Astrocyte (in vitro differentiated cells and primary cell): ENCODE data around the gene DYRK1A. TPM values are rescaled to one million over a fixed set of nuclear protein-coding genes. Genes with fewer than 3 reads are reported as not detected.
A peak's percentile ranks its signal among the peaks of the same experiment; 100 is the strongest.

Experiments
- DNase-seq: peaks from one replicate; pipeline ENCODE4 v3.0.0-alpha.2; 2010; ENCODE audit warnings: low read depth
- FAIRE-seq: peaks from 2 replicates; lab custom pipeline; 2011; peaks lifted over from hg19 to GRCh38; lab: Jason Lieb, UNC
- H2AFZ ChIP-seq: 2 replicates; pipeline ENCODE4 v1.6.0; 2012; ENCODE audit warnings: low read depth, low read length, inconsistent platforms
- H3K27ac ChIP-seq: 2 replicates; pipeline ENCODE4 v1.5.1; 2011; ENCODE audit warnings: low read depth, low read length, inconsistent platforms
- H3K27me3 ChIP-seq: 2 replicates; pipeline ENCODE4 v1.6.0; 2011; ENCODE audit warnings: low read length, inconsistent platforms; ENCODE audit not compliant: insufficient read depth
- H3K36me3 ChIP-seq: 2 replicates; pipeline ENCODE4 v1.5.1; 2011; ENCODE audit warnings: low read length, inconsistent platforms; ENCODE audit not compliant: insufficient read depth
- H3K4me1 ChIP-seq: 2 replicates; pipeline ENCODE4 v1.5.1; 2011; ENCODE audit warnings: low read length, inconsistent platforms; ENCODE audit not compliant: insufficient read depth
- H3K4me2 ChIP-seq: 2 replicates; pipeline ENCODE4 v1.6.0; 2012; ENCODE audit warnings: low read length, inconsistent platforms
- H3K4me3 ChIP-seq: 2 replicates; pipeline ENCODE4 v1.5.1; 2011; ENCODE audit warnings: low read depth, mild to moderate bottlenecking, low read length, inconsistent platforms; ENCODE audit not compliant: insufficient read depth
- H3K79me2 ChIP-seq: 2 replicates; pipeline ENCODE4 v1.6.0; 2012; ENCODE audit warnings: mild to moderate bottlenecking, low read length, inconsistent platforms; ENCODE audit not compliant: insufficient read depth
- H3K9ac ChIP-seq: 2 replicates; pipeline ENCODE4 v1.6.0; 2012; ENCODE audit warnings: mild to moderate bottlenecking, low read length, inconsistent platforms
- H3K9me3 ChIP-seq: 2 replicates; pipeline ENCODE4 v1.5.1; 2012; ENCODE audit warnings: low read depth, mild to moderate bottlenecking, low read length, inconsistent platforms; ENCODE audit not compliant: insufficient read depth
- H4K20me1 ChIP-seq: 2 replicates; pipeline ENCODE4 v1.6.0; 2012; ENCODE audit warnings: low read length, inconsistent platforms; ENCODE audit not compliant: insufficient read depth
- H3K27ac Mint-ChIP-seq: one replicate; pipeline ENCODE4 v1.8.0; 2021; ENCODE audit warnings: mild to moderate bottlenecking, mixed read lengths; ENCODE audit not compliant: unreplicated experiment
- H3K27me3 Mint-ChIP-seq: one replicate; pipeline ENCODE4 v1.8.0; 2021; ENCODE audit warnings: low read depth, mixed read lengths; ENCODE audit not compliant: unreplicated experiment
- H3K36me3 Mint-ChIP-seq: one replicate; pipeline ENCODE4 v1.8.0; 2021; ENCODE audit warnings: low read depth, mixed read lengths; ENCODE audit not compliant: unreplicated experiment
- H3K4me1 Mint-ChIP-seq: one replicate; pipeline ENCODE4 v1.8.0; 2021; ENCODE audit warnings: low read depth, mixed read lengths; ENCODE audit not compliant: unreplicated experiment
- H3K4me3 Mint-ChIP-seq: one replicate; pipeline ENCODE4 v1.8.0; 2021; ENCODE audit warnings: mild to moderate bottlenecking, moderate library complexity, mixed read lengths; ENCODE audit not compliant: unreplicated experiment
- H3K9me3 Mint-ChIP-seq: one replicate; pipeline ENCODE4 v1.8.0; 2021; ENCODE audit warnings: mild to moderate bottlenecking, mixed read lengths; ENCODE audit not compliant: unreplicated experiment
- EZH2 ChIP-seq: IDR thresholded peaks from 2 replicates; pipeline ENCODE4 v1.6.1; 2012; ENCODE audit warnings: mild to moderate bottlenecking, low read length, inconsistent platforms; ENCODE audit not compliant: insufficient read depth
- total RNA-seq: library from RNA; stranded (reverse); gene quantifications from 2 replicates; pipeline ENCODE4 v1.2.1, GENCODE V29; 2021
- TF ChIP-seq, protein P1 (sequence below): IDR thresholded peaks from 2 replicates; pipeline ENCODE4 v1.5.1; 2011; ENCODE audit warnings: low read depth, mild to moderate bottlenecking, inconsistent platforms, low read length, moderate library complexity; ENCODE audit not compliant: insufficient read depth

Gene DYRK1A
- total RNA-seq, 1 donor from 2014 or later, result 44.6 TPM

DNA sequence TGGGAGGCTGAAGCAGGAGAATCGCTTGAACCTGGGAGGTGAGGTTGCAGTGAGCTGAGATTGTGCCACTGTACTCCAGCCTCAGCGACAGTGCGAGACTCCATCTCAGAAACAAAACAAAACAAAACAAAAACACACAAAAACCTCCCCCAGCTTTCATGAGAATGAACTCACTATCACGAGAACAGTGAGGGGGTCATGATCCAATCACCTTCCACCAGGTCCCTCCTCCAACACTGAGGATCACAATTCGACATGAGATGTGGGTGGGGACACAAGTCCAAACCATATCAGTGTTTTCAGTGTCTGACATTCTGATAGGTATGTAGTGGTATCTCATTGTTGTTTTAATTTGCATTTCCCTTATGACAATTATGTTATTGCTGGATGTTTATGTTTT lies 31.5 kb upstream of the DYRK1A start:
- H3K4me1 ChIP-seq, result peaks cover 13% of the 10 kb centered on the region
- no peak overlapping the region for H3K4me2 ChIP-seq
- no peak overlapping the region for H3K4me3 Mint-ChIP-seq
- TF ChIP-seq, protein P1, sequence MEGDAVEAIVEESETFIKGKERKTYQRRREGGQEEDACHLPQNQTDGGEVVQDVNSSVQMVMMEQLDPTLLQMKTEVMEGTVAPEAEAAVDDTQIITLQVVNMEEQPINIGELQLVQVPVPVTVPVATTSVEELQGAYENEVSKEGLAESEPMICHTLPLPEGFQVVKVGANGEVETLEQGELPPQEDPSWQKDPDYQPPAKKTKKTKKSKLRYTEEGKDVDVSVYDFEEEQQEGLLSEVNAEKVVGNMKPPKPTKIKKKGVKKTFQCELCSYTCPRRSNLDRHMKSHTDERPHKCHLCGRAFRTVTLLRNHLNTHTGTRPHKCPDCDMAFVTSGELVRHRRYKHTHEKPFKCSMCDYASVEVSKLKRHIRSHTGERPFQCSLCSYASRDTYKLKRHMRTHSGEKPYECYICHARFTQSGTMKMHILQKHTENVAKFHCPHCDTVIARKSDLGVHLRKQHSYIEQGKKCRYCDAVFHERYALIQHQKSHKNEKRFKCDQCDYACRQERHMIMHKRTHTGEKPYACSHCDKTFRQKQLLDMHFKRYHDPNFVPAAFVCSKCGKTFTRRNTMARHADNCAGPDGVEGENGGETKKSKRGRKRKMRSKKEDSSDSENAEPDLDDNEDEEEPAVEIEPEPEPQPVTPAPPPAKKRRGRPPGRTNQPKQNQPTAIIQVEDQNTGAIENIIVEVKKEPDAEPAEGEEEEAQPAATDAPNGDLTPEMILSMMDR, result no peak
- no peaks in the 10 kb centered on the region for H3K9me3 ChIP-seq
- H3K27me3 ChIP-seq, result no peaks in the 10 kb centered on the region
- H3K27me3 Mint-ChIP-seq, result no peaks in the 10 kb centered on the region
- no peak overlapping the region for H2AFZ ChIP-seq
- H3K27ac ChIP-seq, result no peak overlapping the region
- no peak for DNase-seq
- no peaks in the 10 kb centered on the region for H3K79me2 ChIP-seq
- H3K9ac ChIP-seq, result no peak overlapping the region
- no peak overlapping the region for H3K27ac Mint-ChIP-seq
- H3K4me3 ChIP-seq, result no peak overlapping the region
- H3K36me3 Mint-ChIP-seq, result no peaks in the 10 kb centered on the region
- peaks cover 19% of the 10 kb centered on the region for H3K4me1 Mint-ChIP-seq
- no peaks in the 10 kb centered on the region for H3K36me3 ChIP-seq
- H3K9me3 Mint-ChIP-seq, result no peaks in the 10 kb centered on the region
- H4K20me1 ChIP-seq, result no peaks in the 10 kb centered on the region
- FAIRE-seq, result no peak

GRCh38 chr21:37337179-37337578 lies 29.4 kb upstream of the DYRK1A start:
- peaks cover 32% of the 10 kb centered on the region for H3K4me1 Mint-ChIP-seq
- H3K27ac Mint-ChIP-seq, result no peak overlapping the region
- H3K9me3 Mint-ChIP-seq, result peaks cover 4% of the 10 kb centered on the region
- Histone ChIP-seq H3K9me3 (no peaks in the 10 kb centered on the region), H3K4me1 (peaks cover 13% of the 10 kb centered on the region), H3K4me2 (no peak overlapping the region), H4K20me1 (no peaks in the 10 kb centered on the region), H3K79me2 (no peaks in the 10 kb centered on the region), H3K9ac (no peak overlapping the region), H2AFZ (no peak overlapping the region), H3K4me3 (no peak overlapping the region), H3K36me3 (no peaks in the 10 kb centered on the region), H3K27me3 (no peaks in the 10 kb centered on the region), H3K27ac (no peak overlapping the region)
- DNase-seq (no peak), FAIRE-seq (no peak)
- H3K27me3 Mint-ChIP-seq, result no peaks in the 10 kb centered on the region
- H3K36me3 Mint-ChIP-seq, result no peaks in the 10 kb centered on the region
- TF ChIP-seq, protein P1, result no peak
- H3K4me3 Mint-ChIP-seq, result no peak overlapping the region

DNA sequence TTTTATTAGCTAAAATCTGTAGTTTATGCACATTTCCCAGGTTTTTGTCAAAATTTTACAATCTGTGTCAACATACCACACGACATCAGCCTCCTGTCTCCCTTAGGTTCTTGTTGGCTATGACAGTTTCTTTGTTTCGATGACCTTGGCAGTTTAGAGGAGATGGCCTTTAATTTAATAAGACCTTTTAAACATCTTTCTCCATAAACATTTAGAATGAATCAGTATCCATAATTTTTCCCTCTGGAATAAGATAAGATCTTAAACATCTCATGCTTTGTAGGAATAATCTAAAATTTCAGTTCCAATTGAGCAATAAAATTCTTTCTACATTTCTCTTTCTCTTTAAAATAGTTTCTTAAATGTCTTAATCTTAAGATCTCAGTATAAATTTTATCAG lies 28.7 kb upstream of the DYRK1A start:
- DNase-seq (no peak), FAIRE-seq (no peak)
- H3K9ac ChIP-seq, result no peak overlapping the region
- peaks cover 6% of the 10 kb centered on the region for H3K9me3 Mint-ChIP-seq
- peak overlapping the region; percentile 96 for H3K27ac Mint-ChIP-seq
- H3K27me3 ChIP-seq, result no peaks in the 10 kb centered on the region
- H3K9me3 ChIP-seq, result no peaks in the 10 kb centered on the region
- H2AFZ ChIP-seq, result no peak overlapping the region
- no peak overlapping the region for H3K4me3 ChIP-seq
- H3K4me3 Mint-ChIP-seq, result no peak overlapping the region
- no peak overlapping the region for H3K4me2 ChIP-seq
- H3K36me3 Mint-ChIP-seq, result no peaks in the 10 kb centered on the region
- TF ChIP-seq EZH2, result no peak
- TF ChIP-seq, protein P1, result no peak
- H3K4me1 Mint-ChIP-seq, result peaks cover 32% of the 10 kb centered on the region
- H3K79me2 ChIP-seq, result no peaks in the 10 kb centered on the region
- H4K20me1 ChIP-seq, result no peaks in the 10 kb centered on the region
- no peaks in the 10 kb centered on the region for H3K27me3 Mint-ChIP-seq
- H3K4me1 ChIP-seq, result peaks cover 13% of the 10 kb centered on the region
- H3K36me3 ChIP-seq, result no peaks in the 10 kb centered on the region
- peak overlapping the region; percentile 90 for H3K27ac ChIP-seq
